RWPE2 (cell line): ENCODE measurements around the gene CLBA1.

Source experiments
- ATAC-seq: fragments of 200-7000 bp; cut with Tn5 transposase; 3 replicates; pipeline ENCODE4 v1.9.1; 2021; ENCODE audit warnings: low read depth
- DNase-seq: peaks from one replicate; pipeline ENCODE4 v3.0.0-alpha.2; 2020; ENCODE audit warnings: low spot score
- H3K27ac ChIP-seq: fragments of 450-650 bp; 2 replicates; pipeline ENCODE4 v1.5.1; 2017; ENCODE audit warnings: mild to moderate bottlenecking; ENCODE audit not compliant: poor library complexity, severe bottlenecking
- H3K27me3 ChIP-seq: fragments of 250-450 bp; sonication (Bioruptor Pico); 2 replicates; pipeline ENCODE4 v1.5.1; 2021; ENCODE audit warnings: mild to moderate bottlenecking, moderate library complexity; ENCODE audit not compliant: insufficient read depth, poor library complexity, severe bottlenecking
- H3K36me3 ChIP-seq: fragments of 250-450 bp; sonication (Bioruptor Pico); 2 replicates; pipeline ENCODE4 v1.5.1; 2020; ENCODE audit warnings: low read depth, mild to moderate bottlenecking, moderate library complexity
- H3K4me1 ChIP-seq: fragments of 250-450 bp; sonication (Bioruptor Pico); 2 replicates; pipeline ENCODE4 v1.5.1; 2021; ENCODE audit warnings: mild to moderate bottlenecking, moderate library complexity; ENCODE audit not compliant: insufficient read depth, poor library complexity, severe bottlenecking
- H3K4me3 ChIP-seq: fragments of 250-450 bp; sonication (Bioruptor Pico); 2 replicates; pipeline ENCODE4 v1.5.1; 2021; ENCODE audit warnings: mild to moderate bottlenecking, moderate library complexity; ENCODE audit not compliant: severe bottlenecking
- H3K9me3 ChIP-seq: fragments of 250-450 bp; sonication (Bioruptor Pico); 2 replicates; pipeline ENCODE4 v1.5.1; 2021; ENCODE audit warnings: mild to moderate bottlenecking, moderate library complexity; ENCODE audit not compliant: severe bottlenecking
- CTCF ChIP-seq: fragments of 450-650 bp; IDR thresholded peaks from one replicate; pipeline ENCODE4 v1.5.1; 2017; ENCODE audit warnings: mild to moderate bottlenecking, moderate library complexity; ENCODE audit not compliant: poor library complexity, severe bottlenecking

CLBA1 gene

GRCh38 chr14:104998801-104999200 is 13.2 kb downstream of the CLBA1 start:
- DNase-seq (peak; percentile 52), ATAC-seq (no peak)
- TF ChIP-seq CTCF: no peak

GRCh38 chr14:104999361-104999760 is 13.8 kb downstream of the CLBA1 start:
- no peaks in the 10 kb centered on the region for H3K9me3 ChIP-seq
- H3K36me3 ChIP-seq: peaks cover 19% of the 10 kb centered on the region
- no peak overlapping the region for H3K4me3 ChIP-seq
- H3K27ac ChIP-seq: no peak overlapping the region
- TF ChIP-seq CTCF: no peak
- ATAC-seq (no peak), DNase-seq (peak; percentile 48)
- H3K4me1 ChIP-seq: peaks cover 7% of the 10 kb centered on the region
- no peaks in the 10 kb centered on the region for H3K27me3 ChIP-seq

More at GRCh38 chr14:104998801-104999200, 13.2 kb downstream of the CLBA1 start:
- Histone ChIP-seq H3K4me3 (no peak overlapping the region), H3K27ac (no peak overlapping the region), H3K36me3 (peaks cover 23% of the 10 kb centered on the region), H3K9me3 (no peaks in the 10 kb centered on the region), H3K4me1 (peaks cover 1% of the 10 kb centered on the region), H3K27me3 (no peaks in the 10 kb centered on the region)

- no peak overlapping the region for H3K4me3 ChIP-seq
- H3K9me3 ChIP-seq: no peaks in the 10 kb centered on the region
- TF ChIP-seq CTCF: no peak
- H3K27ac ChIP-seq: peak overlapping the region; percentile 53
- ATAC-seq (peak; percentile 3; the same call in 1 of the 3 replicates), DNase-seq (peak; percentile 70)
- no peaks in the 10 kb centered on the region for H3K27me3 ChIP-seq
- peaks cover 14% of the 10 kb centered on the region for H3K4me1 ChIP-seq
- peaks cover 42% of the 10 kb centered on the region for H3K36me3 ChIP-seq
Measured at GRCh38 chr14:105005329-105005928, 19.8 kb downstream of the CLBA1 start.

GRCh38 chr14:105005929-105006830 is 20.6 kb downstream of the CLBA1 start:
- Histone ChIP-seq H3K9me3 (no peaks in the 10 kb centered on the region), H3K27me3 (no peaks in the 10 kb centered on the region), H3K4me3 (no peak overlapping the region), H3K36me3 (peaks cover 49% of the 10 kb centered on the region), H3K27ac (peak overlapping the region; percentile 53), H3K4me1 (peaks cover 14% of the 10 kb centered on the region)
- TF ChIP-seq CTCF: no peak
- DNase-seq: peak; percentile 68
- peak; percentile 25 for ATAC-seq
